Measurements from ENCODE around the gene FASTK. TPM values are rescaled to one million over a fixed set of nuclear protein-coding genes. Genes with fewer than 3 reads are reported as not detected.

FASTK gene
- total RNA-seq, 2 donors from 2014 or later: 84.4 to 131 TPM

GRCh38 chr7:151113344-151114150 is 32.9 kb upstream of the FASTK start:
- DNase-seq (ENCODE audit: low spot score) (no peak), ATAC-seq (no peak)
- Mint-ChIP-seq H3K27me3 (no peaks in the 10 kb centered on the region), H3K36me3 (no peaks in the 10 kb centered on the region), H3K27ac (no peak overlapping the region), H3K4me3 (peak overlapping the region; percentile 8), H3K9me3 (no peaks in the 10 kb centered on the region), H3K4me1 (ENCODE audit: low read depth in 2 of 2) (peaks cover 0 to 2% of the 10 kb centered on the region in 2 donors)

GRCh38 chr7:151110941-151111645 is 30.5 kb upstream of the FASTK start:
- peak; percentile 75 for DNase-seq (ENCODE audit: low spot score)
- H3K4me3 Mint-ChIP-seq: no peak overlapping the region
- no peaks in the 10 kb centered on the region for H3K36me3 Mint-ChIP-seq
- peak; percentile 74 to 79 for ATAC-seq
- no peaks in the 10 kb centered on the region for H3K27me3 Mint-ChIP-seq
- no peak overlapping the region for H3K27ac Mint-ChIP-seq
- H3K9me3 Mint-ChIP-seq: no peaks in the 10 kb centered on the region
- H3K4me1 Mint-ChIP-seq (ENCODE audit: low read depth in 2 of 2): peaks cover 0 to 2% of the 10 kb centered on the region in 2 donors

GRCh38 chr7:151110236-151110940 is 29.8 kb upstream of the FASTK start:
- H3K4me1 Mint-ChIP-seq (ENCODE audit: low read depth in 2 of 2): peaks cover 0 to 2% of the 10 kb centered on the region in 2 donors
- no peaks in the 10 kb centered on the region for H3K36me3 Mint-ChIP-seq
- DNase-seq (ENCODE audit: low spot score) (no peak), ATAC-seq (no peak)
- no peak overlapping the region for H3K27ac Mint-ChIP-seq
- no peaks in the 10 kb centered on the region for H3K27me3 Mint-ChIP-seq
- no peak overlapping the region for H3K4me3 Mint-ChIP-seq
- H3K9me3 Mint-ChIP-seq: no peaks in the 10 kb centered on the region

GRCh38 chr7:151109094-151110048 is 28.8 kb upstream of the FASTK start:
- no peak for DNase-seq (ENCODE audit: low spot score)
- no peak overlapping the region for H3K4me3 Mint-ChIP-seq
- H3K36me3 Mint-ChIP-seq: no peaks in the 10 kb centered on the region
- ATAC-seq: no peak
- no peaks in the 10 kb centered on the region for H3K9me3 Mint-ChIP-seq
- no peaks in the 10 kb centered on the region for H3K27me3 Mint-ChIP-seq
- H3K27ac Mint-ChIP-seq: no peak overlapping the region
- peaks cover 0 to 2% of the 10 kb centered on the region in 2 donors for H3K4me1 Mint-ChIP-seq (ENCODE audit: low read depth in 2 of 2)

- peaks cover 0 to 2% of the 10 kb centered on the region in 2 donors for H3K4me1 Mint-ChIP-seq (ENCODE audit: low read depth in 2 of 2)
- H3K27ac Mint-ChIP-seq: no peak overlapping the region
- H3K4me3 Mint-ChIP-seq: no peak overlapping the region
- no peak for DNase-seq (ENCODE audit: low spot score)
- no peaks in the 10 kb centered on the region for H3K9me3 Mint-ChIP-seq
- no peaks in the 10 kb centered on the region for H3K36me3 Mint-ChIP-seq
- H3K27me3 Mint-ChIP-seq: no peaks in the 10 kb centered on the region
- no peak for ATAC-seq
Measured at GRCh38 chr7:151107882-151108281, 27.3 kb upstream of the FASTK start.

- H3K4me1 Mint-ChIP-seq (ENCODE audit: low read depth in 2 of 2): no peaks in the 10 kb centered on the region
- H3K9me3 Mint-ChIP-seq: no peaks in the 10 kb centered on the region
- H3K27me3 Mint-ChIP-seq: no peaks in the 10 kb centered on the region
- ATAC-seq (no peak), DNase-seq (ENCODE audit: low spot score) (no peak)
- H3K4me3 Mint-ChIP-seq: no peak overlapping the region
- no peak overlapping the region for H3K27ac Mint-ChIP-seq
- H3K36me3 Mint-ChIP-seq: no peaks in the 10 kb centered on the region
Measured at GRCh38 chr7:151104411-151105235, 24.0 kb upstream of the FASTK start.

GRCh38 chr7:151103973-151104372 is 23.4 kb upstream of the FASTK start:
- no peaks in the 10 kb centered on the region for H3K27me3 Mint-ChIP-seq
- no peak overlapping the region for H3K4me3 Mint-ChIP-seq
- H3K9me3 Mint-ChIP-seq: no peaks in the 10 kb centered on the region
- DNase-seq (ENCODE audit: low spot score) (no peak), ATAC-seq (no peak)
- H3K36me3 Mint-ChIP-seq: no peaks in the 10 kb centered on the region
- no peaks in the 10 kb centered on the region for H3K4me1 Mint-ChIP-seq (ENCODE audit: low read depth in 2 of 2)
- no peak overlapping the region for H3K27ac Mint-ChIP-seq

- no peaks in the 10 kb centered on the region for H3K36me3 Mint-ChIP-seq
- DNase-seq (ENCODE audit: low spot score): no peak
- no peaks in the 10 kb centered on the region for H3K4me1 Mint-ChIP-seq (ENCODE audit: low read depth in 2 of 2)
Measured at GRCh38 chr7:151102991-151103390, 22.4 kb upstream of the FASTK start.

GRCh38 chr7:151101621-151102396 is 21.2 kb upstream of the FASTK start:
- DNase-seq (ENCODE audit: low spot score) (no peak), ATAC-seq (no peak)
- no peaks in the 10 kb centered on the region for H3K4me1 Mint-ChIP-seq (ENCODE audit: low read depth in 2 of 2)
- no peaks in the 10 kb centered on the region for H3K27me3 Mint-ChIP-seq
- H3K27ac Mint-ChIP-seq: no peak overlapping the region
- H3K4me3 Mint-ChIP-seq: no peak overlapping the region
- no peaks in the 10 kb centered on the region for H3K9me3 Mint-ChIP-seq
- no peaks in the 10 kb centered on the region for H3K36me3 Mint-ChIP-seq

More at GRCh38 chr7:151102991-151103390, 22.4 kb upstream of the FASTK start:
- Mint-ChIP-seq H3K9me3 (no peaks in the 10 kb centered on the region), H3K27ac (no peak overlapping the region), H3K27me3 (no peaks in the 10 kb centered on the region), H3K4me3 (no peak overlapping the region)
- ATAC-seq: no peak

- Mint-ChIP-seq H3K4me1 (ENCODE audit: low read depth in 2 of 2) (no peaks in the 10 kb centered on the region), H3K36me3 (no peaks in the 10 kb centered on the region), H3K4me3 (no peak overlapping the region), H3K27me3 (no peaks in the 10 kb centered on the region), H3K9me3 (no peaks in the 10 kb centered on the region), H3K27ac (no peak overlapping the region)
- ATAC-seq: peak in 1 of 2 donors; percentile 25
- no peak for DNase-seq (ENCODE audit: low spot score)
Measured at GRCh38 chr7:151100921-151101320, 20.3 kb upstream of the FASTK start.

- H3K27ac Mint-ChIP-seq: no peak overlapping the region
- no peak overlapping the region for H3K4me3 Mint-ChIP-seq
- ATAC-seq (no peak), DNase-seq (ENCODE audit: low spot score) (no peak)
- H3K9me3 Mint-ChIP-seq: no peaks in the 10 kb centered on the region
- no peaks in the 10 kb centered on the region for H3K27me3 Mint-ChIP-seq
- no peaks in the 10 kb centered on the region for H3K36me3 Mint-ChIP-seq
- H3K4me1 Mint-ChIP-seq (ENCODE audit: low read depth in 2 of 2): peaks cover 0 to 2% of the 10 kb centered on the region in 2 donors
Measured at GRCh38 chr7:151099486-151100211, 19.0 kb upstream of the FASTK start.

Measured in natural killer cell treated with Interleukin-12 subunit alpha and Interleukin-12 subunit beta and Interleukin-15 and Interleukin-18, amount 100 ng/mL, for 72 hours (primary cell).